ENCODE measurements around the gene NFAT5. TPM values are rescaled to one million over a fixed set of nuclear protein-coding genes. Genes with fewer than 3 reads are reported as not detected.

The NFAT5 gene
- total RNA-seq, 1 experiment from 2014 or later: 21.0 TPM

GRCh38 chr16:69651217-69651616 lies 85.5 kb downstream of the NFAT5 start:
- Histone ChIP-seq H4K20me1 (ENCODE audit: control insufficient read depth, insufficient read depth, insufficient read length) (no peaks in the 10 kb centered on the region), H3K79me1 (ENCODE audit: insufficient read depth, low read depth, low read length, poor library complexity, severe bottlenecking) (no peaks in the 10 kb centered on the region), H3K27me3 (ENCODE audit: insufficient read depth, low read length) (no peaks in the 10 kb centered on the region), H3K23me2 (ENCODE audit: insufficient read length, low read depth, low read length, poor library complexity, severe bottlenecking) (no peaks in the 10 kb centered on the region), H2BK20ac (ENCODE audit: low read depth, low read length, poor library complexity, severe bottlenecking) (no peak overlapping the region), H4K8ac (replicated peaks; ENCODE audit: insufficient read length, low read depth, low read length) (no peak overlapping the region), H3K18ac (ENCODE audit: insufficient read length, low read depth, low read length) (no peak overlapping the region), H3K14ac (ENCODE audit: insufficient read depth, low read length) (no peak overlapping the region), H3K56ac (ENCODE audit: insufficient read length, low read depth, low read length) (no peak overlapping the region), H2BK120ac (ENCODE audit: low read depth, low read length, poor library complexity, severe bottlenecking) (no peak overlapping the region), H2AFZ (ENCODE audit: low read length) (no peak overlapping the region), H3K79me2 (ENCODE audit: insufficient read depth, low read length) (no peaks in the 10 kb centered on the region), H2BK5ac (ENCODE audit: insufficient read length, low read length) (no peak overlapping the region), H3K9ac (ENCODE audit: extremely low read depth, insufficient read length, low read length) (no peak overlapping the region), H3T11ph (ENCODE audit: low read length) (no peak overlapping the region), H3K4ac (ENCODE audit: low read depth, low read length) (no peak overlapping the region), H3K27ac (ENCODE audit: insufficient read length, low read depth, low read length) (no peak overlapping the region), H3K9me3 (ENCODE audit: control insufficient read depth, low read depth, low read length) (no peaks in the 10 kb centered on the region), H2BK12ac (ENCODE audit: insufficient read length, low read depth, low read length) (no peak overlapping the region), H4K5ac (ENCODE audit: insufficient read length, low read depth, low read length) (no peak overlapping the region), H3K23ac (ENCODE audit: insufficient read length, low read depth, low read length) (no peak overlapping the region), H3K4me2 (ENCODE audit: insufficient read depth, insufficient read length, low read length) (no peak overlapping the region), H2BK15ac (ENCODE audit: low read depth, low read length) (no peak overlapping the region), H3K4me1 (ENCODE audit: insufficient read depth, low read length) (no peaks in the 10 kb centered on the region), H2AK5ac (ENCODE audit: insufficient read length, low read length) (no peak overlapping the region), H4K91ac (ENCODE audit: insufficient read length, low read depth, low read length) (no peak overlapping the region)
- Mint-ChIP-seq H3K36me3 (ENCODE audit: insufficient read depth in 1 of 3, low read depth in 3 of 3) (peaks cover 10 to 26% (median 22%) of the 10 kb centered on the region in 3 experiments; a peak in 6 of 7 replicates), H3K4me3 (no peak overlapping the region), H3K27ac (peak overlapping the region in 1 of 3 experiments; percentile 1; a peak in 1 of 7 replicates), H3K27me3 (ENCODE audit: low read depth) (no peaks in the 10 kb centered on the region), H3K9me3 (no peaks in the 10 kb centered on the region), H3K4me1 (no peaks in the 10 kb centered on the region)
- no CpG with 5 or more reads among the region's 2 CpGs for WGBS (ENCODE audit: extremely low coverage, insufficient read length, low lambda C conversion rate)
- no peak for TF ChIP-seq CTCF (conservative IDR thresholded peaks at IDR 0.05)
- no peak for DNase-seq

All from H9 (cell line).